Liver (tissue), 9 donors: ENCODE data around the gene TPPP. TPM values are rescaled to one million over a fixed set of nuclear protein-coding genes. Genes with fewer than 3 reads are reported as not detected.
"Not testable (repeated sequence)": the region's sequence is repeated elsewhere in the genome, so short reads cannot be mapped to it uniquely, and the experiment has no call there.

Experiments
- DNase-seq: peaks from one replicate; pipeline ENCODE4 v3.0.0-alpha.2; 2017; ENCODE audit warnings: low spot score
- H3K27ac ChIP-seq, 2 donors: one replicate each; pipeline ENCODE4 v1.7.0; 2013; ENCODE audit warnings: inconsistent platforms in 2 of 2, low read length in 2 of 2, control low read depth in 1 of 2, low read depth in 1 of 2, mild to moderate bottlenecking in 1 of 2
- H3K27me3 ChIP-seq, 4 donors: one replicate each; pipeline versions ENCODE4 v1.6.1 to v1.7.0; 2013; ENCODE audit warnings: low read length in 3 of 4, inconsistent platforms in 1 of 4, mild to moderate bottlenecking in 1 of 4, moderate library complexity in 1 of 4; ENCODE audit not compliant: control insufficient read depth in 4 of 4, insufficient read depth in 4 of 4
- H3K36me3 ChIP-seq, 4 donors: one replicate each; pipeline versions ENCODE4 v1.6.1 to v1.7.0; 2013; ENCODE audit warnings: low read length in 3 of 4, mild to moderate bottlenecking in 3 of 4, low read depth in 1 of 4, moderate library complexity in 1 of 4; ENCODE audit not compliant: control insufficient read depth in 4 of 4, insufficient read depth in 3 of 4
- H3K4me1 ChIP-seq, 4 donors: one replicate each; pipeline versions ENCODE4 v1.6.1 to v1.7.0; 2013; ENCODE audit warnings: low read length in 3 of 4, mild to moderate bottlenecking in 3 of 4, moderate library complexity in 1 of 4; ENCODE audit not compliant: control insufficient read depth in 4 of 4, insufficient read depth in 4 of 4
- H3K4me3 ChIP-seq, 3 donors: one replicate each; pipeline versions ENCODE4 v1.6.1 to v1.7.0; 2013; ENCODE audit warnings: low read length in 3 of 3, control low read depth in 1 of 3, low read depth in 1 of 3, mild to moderate bottlenecking in 1 of 3
- H3K9ac ChIP-seq, 2 donors: one replicate each; pipeline ENCODE4 v1.7.0; 2013; ENCODE audit warnings: low read length in 2 of 2, mild to moderate bottlenecking in 2 of 2, moderate library complexity in 2 of 2, control low read depth in 1 of 2, low read depth in 1 of 2
- H3K9me3 ChIP-seq, 4 donors: one replicate each; pipeline versions ENCODE4 v1.6.1 to v1.7.0; 2013; ENCODE audit warnings: low read length in 3 of 4; ENCODE audit not compliant: control insufficient read depth in 4 of 4
- HNF4A ChIP-seq, 2 donors: conservative IDR thresholded peaks; 2 replicates each; pipeline ENCODE4 v1.6.1; 2016; ENCODE audit warnings: antibody characterized with exemption in 2 of 2, mild to moderate bottlenecking in 2 of 2
- HNF4G ChIP-seq: IDR thresholded peaks from 2 replicates; pipeline ENCODE4 v1.6.1; 2016; ENCODE audit warnings: antibody characterized with exemption
- JUND ChIP-seq, 2 donors: IDR thresholded peaks; 2 replicates each; pipeline ENCODE4 v1.6.1; 2016; ENCODE audit warnings: antibody characterized with exemption in 2 of 2
- NR2F2 ChIP-seq: IDR thresholded peaks from 2 replicates; pipeline ENCODE4 v1.6.1; 2016; ENCODE audit warnings: antibody characterized with exemption
- RAD21 ChIP-seq, 2 donors: IDR thresholded peaks; 2 replicates each; pipeline ENCODE4 v1.6.1; 2016; ENCODE audit warnings: antibody characterized with exemption in 2 of 2, mild to moderate bottlenecking in 2 of 2
- RXRA ChIP-seq, 2 donors: IDR thresholded peaks; 2 replicates each; pipeline ENCODE4 v1.6.1; 2017 to 2018; ENCODE audit warnings: antibody characterized with exemption in 2 of 2, mild to moderate bottlenecking in 1 of 2
- SP1 ChIP-seq: IDR thresholded peaks from 2 replicates; pipeline ENCODE4 v1.6.1; 2018; ENCODE audit warnings: antibody characterized with exemption, mild to moderate bottlenecking
- WGBS: extraction: QIAGEN DNeasy Blood & Tissue Kit; methylation state at CpG from one replicate; pipeline ENCODE4 v1.1.7; 2013; 5-methylcytosine and 5-hydroxymethylcytosine counted together
- polyA plus RNA-seq, 2 donors: library from polyadenylated mRNA; stranded (reverse) in 1 of 2; unstranded in 1 of 2; fragments of 200-250 nt in 1 of 2; fragments of >200 nt in 1 of 2; fragmentation: Nextera tagmentation in 1 of 2; extraction: Ambion mirVana in 1 of 2; gene quantifications; one replicate each; pipeline versions ENCODE4 v1.2.1 to v1.2.3, GENCODE V29; 2013 to 2015
- total RNA-seq, 2 donors: library from RNA; depleted of rRNA; stranded (reverse); fragments of >200 nt; gene quantifications; one replicate each; pipeline ENCODE4 v1.2.3, GENCODE V29; 2014
- donor health status: healthy.
- donor health status: healthy.
- donor health status: healthy.
- donor health status: healthy.
- donor health status: healthy.

TPPP gene
- total and polyA plus RNA-seq, 4 donors: 0.61 to 2.1 (median 0.80) TPM

DNA sequence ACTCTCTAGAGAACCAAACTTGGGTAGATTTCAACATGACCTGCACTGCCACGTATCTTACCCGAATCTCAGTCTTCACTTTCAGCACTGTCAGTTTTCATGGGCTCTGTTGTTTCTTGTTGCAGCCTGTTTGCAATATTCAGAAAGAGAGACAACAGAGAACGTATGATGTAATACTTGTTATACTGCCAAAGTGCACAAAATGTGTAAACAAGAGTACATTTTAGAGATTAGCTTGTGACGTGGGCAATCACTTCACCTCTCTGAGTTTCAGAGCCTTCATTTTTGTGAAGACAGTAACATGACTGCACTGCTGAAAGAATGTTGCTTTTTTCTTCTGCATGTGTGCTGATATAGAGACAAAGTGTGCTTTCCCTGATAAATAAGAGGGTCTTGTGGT lies 23.6 kb upstream of the TPPP start (continued):
- peak; percentile 9 for TF ChIP-seq HNF4G
- peak; percentile 69 to 77 for TF ChIP-seq HNF4A (conservative IDR thresholded peaks at IDR 0.05)

DNA sequence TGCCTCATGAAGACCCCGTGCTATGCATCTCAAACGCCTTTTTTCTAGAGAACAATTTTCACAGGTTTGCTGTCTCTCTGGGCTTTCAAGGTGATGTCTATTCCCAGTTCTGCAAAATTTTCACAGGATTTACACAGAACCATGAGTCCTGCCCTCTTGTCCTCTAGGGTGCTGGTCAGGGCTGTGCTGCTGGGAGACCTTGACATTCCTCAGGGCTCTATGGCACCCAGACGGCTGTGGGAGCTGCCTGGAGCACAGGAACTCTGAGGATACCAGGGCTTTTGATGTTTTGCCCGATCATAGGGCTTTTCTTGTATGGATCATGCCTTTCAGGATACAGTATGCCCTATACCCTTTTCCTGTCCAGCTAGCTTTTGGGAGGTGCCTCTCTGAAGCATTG lies 22.5 kb upstream of the TPPP start:
- WGBS: 78% methylated on average over 4 of the region's 4 CpGs
- not testable (repeated sequence) for H3K27ac ChIP-seq, H3K27me3 ChIP-seq, H3K36me3 ChIP-seq, H3K4me3 ChIP-seq, H3K9me3 ChIP-seq, DNase-seq, H3K9ac ChIP-seq
- peak in 1 of 2 donors; percentile 13 for TF ChIP-seq HNF4A (conservative IDR thresholded peaks at IDR 0.05)
- H3K4me1 ChIP-seq: peaks cover 0 to 13% (median 7%) of the 10 kb centered on the region in 4 donors

DNA sequence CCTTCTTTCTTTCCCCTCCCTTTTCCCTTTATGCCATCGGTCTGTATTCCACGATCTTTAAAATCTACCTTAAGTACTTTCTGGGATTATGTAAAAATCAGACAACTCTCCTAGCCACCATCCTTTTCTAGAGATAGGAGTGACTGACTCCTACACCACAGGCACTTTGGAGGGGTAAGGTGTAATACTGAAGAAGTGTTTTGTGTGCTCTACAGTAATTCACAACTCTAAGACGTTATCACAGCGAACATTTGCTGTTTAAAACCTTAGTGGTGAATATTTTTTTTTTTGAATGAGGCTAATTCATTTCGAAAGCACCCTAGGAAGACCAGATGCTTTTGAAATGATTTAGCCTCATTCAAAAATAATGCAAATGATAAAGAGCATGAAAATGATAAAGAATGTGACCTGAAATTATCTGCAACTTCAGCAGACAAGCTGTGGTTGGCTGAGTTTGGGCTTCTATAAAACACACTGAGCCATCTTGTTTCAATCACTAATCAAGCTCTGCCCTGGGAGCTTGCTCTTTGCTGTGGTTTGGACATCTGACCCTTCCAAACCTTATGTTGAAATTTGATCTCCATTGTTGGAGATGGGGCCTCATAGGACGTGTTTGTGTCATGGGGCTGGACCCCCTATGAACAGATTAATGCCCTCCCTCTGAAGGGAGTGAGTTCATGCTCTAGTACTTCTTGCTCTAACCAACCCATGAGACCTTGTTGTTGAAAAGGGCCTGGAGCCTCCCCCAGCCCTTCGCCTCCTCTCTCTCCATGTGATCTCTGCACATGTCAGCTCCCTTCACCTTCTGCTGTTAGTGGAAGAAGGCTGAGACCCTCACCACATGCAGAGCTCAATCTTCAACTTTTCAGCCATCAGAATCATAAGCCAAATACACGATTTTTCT lies 21.3 kb upstream of the TPPP start:
- not testable (repeated sequence) for H3K9ac ChIP-seq, H3K4me3 ChIP-seq, H3K36me3 ChIP-seq, H3K9me3 ChIP-seq, DNase-seq, H3K27me3 ChIP-seq
- H3K4me1 ChIP-seq: peaks cover 0 to 13% (median 7%) of the 10 kb centered on the region in 4 donors
- peak overlapping the region in 1 of 2 donors; percentile 41 for H3K27ac ChIP-seq
- WGBS: 82% methylated on average over 8 of the region's 8 CpGs

DNA sequence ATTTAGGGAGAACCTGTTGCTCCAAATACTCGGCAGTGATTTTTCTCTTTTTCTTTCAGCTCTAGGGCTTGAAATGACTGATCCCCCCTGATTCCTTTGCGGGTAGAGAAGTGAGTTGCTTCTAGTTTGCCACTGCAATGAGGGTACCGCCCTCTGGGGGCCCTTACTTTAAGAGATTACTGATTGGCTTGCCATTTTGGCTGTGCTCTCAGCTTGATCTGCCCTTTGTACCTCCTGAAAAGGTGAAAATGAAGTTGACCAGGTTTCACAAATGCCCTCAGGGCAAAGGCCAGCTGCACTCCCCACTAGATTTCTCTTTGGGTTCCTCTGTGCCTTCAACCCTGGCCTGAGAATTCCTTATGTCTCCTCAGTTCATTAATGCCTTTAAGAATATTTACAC lies 20.5 kb upstream of the TPPP start:
- H3K4me3 ChIP-seq, H3K27me3 ChIP-seq, H3K9me3 ChIP-seq, H3K9ac ChIP-seq, DNase-seq, H3K36me3 ChIP-seq: not testable (repeated sequence)
- WGBS: 58% methylated on average over 3 of the region's 3 CpGs
- TF ChIP-seq RXRA (IDR thresholded peaks at IDR 0.05) (peak; percentile 22 to 81), JUND (IDR thresholded peaks at IDR 0.05) (peak in 1 of 2 donors; percentile 32), HNF4G (peak; percentile 94), NR2F2 (peak; percentile 52), HNF4A (conservative IDR thresholded peaks at IDR 0.05) (peak; percentile 71 to 94), SP1 (peak; percentile 93), RAD21 (IDR thresholded peaks at IDR 0.05) (peak in 1 of 2 donors; percentile 43)
- peaks cover 0 to 13% (median 7%) of the 10 kb centered on the region in 4 donors for H3K4me1 ChIP-seq
- peak overlapping the region in 1 of 2 donors; percentile 41 for H3K27ac ChIP-seq

DNA sequence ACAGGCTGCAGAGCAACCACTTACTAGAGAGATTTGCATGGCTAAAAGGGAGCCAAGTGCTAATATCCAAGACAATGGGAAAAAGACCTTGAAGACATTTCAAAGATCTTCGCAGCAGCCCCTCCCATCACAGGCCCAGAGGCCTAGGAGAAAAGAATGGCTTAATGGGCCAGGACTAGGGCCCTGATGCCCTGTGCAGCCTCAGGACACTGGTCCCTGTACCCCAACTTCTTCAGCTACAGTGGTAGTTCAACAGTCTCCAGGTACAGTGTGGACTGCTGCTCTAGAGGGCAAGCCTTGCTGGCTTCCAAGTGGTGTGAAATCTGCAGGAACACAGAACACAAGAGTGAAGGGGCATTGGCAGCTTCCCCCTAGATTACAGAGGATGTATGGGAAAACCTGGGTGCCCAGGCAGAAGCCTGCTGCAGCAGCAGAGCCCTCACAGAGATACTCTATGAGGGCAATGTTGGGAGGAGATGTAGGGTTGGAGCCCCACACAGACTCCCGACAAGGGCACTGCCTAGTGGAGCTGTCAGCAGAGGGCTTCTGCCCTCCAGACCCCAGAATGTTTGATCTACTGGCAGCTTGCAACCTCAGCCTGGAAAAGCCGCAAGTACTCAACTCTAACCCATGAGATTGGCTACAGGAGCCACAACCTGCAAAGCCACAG lies 15.8 kb upstream of the TPPP start:
- not testable (repeated sequence) for H3K9ac ChIP-seq, H3K9me3 ChIP-seq, H3K27ac ChIP-seq, H3K4me1 ChIP-seq, H3K27me3 ChIP-seq, DNase-seq, H3K36me3 ChIP-seq, H3K4me3 ChIP-seq
- 96% methylated on average over 3 of the region's 3 CpGs for WGBS

DNA sequence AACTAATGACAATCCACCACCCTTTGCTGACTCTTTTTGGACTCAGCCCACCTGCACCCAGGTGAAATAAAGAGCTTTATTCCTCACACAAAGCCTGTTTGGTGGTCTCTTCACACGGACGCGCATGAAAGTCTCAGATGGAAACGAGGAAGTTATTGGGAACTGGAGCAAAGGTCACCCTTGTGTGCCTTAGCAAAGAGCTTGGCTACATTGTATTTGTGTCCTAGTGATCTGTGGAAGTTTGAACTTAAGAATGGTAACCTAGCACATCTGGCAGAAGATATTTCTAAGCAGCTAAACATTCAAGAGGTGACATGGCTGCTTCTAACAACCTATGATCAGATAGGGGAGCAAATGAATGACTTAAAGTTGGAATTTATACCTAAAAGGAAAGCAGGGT lies 15.2 kb upstream of the TPPP start:
- H3K9me3 ChIP-seq, H3K36me3 ChIP-seq, H3K4me3 ChIP-seq, DNase-seq, H3K9ac ChIP-seq, H3K27ac ChIP-seq, H3K4me1 ChIP-seq, H3K27me3 ChIP-seq: not testable (repeated sequence)
- 85% methylated on average over 4 of the region's 4 CpGs for WGBS

DNA sequence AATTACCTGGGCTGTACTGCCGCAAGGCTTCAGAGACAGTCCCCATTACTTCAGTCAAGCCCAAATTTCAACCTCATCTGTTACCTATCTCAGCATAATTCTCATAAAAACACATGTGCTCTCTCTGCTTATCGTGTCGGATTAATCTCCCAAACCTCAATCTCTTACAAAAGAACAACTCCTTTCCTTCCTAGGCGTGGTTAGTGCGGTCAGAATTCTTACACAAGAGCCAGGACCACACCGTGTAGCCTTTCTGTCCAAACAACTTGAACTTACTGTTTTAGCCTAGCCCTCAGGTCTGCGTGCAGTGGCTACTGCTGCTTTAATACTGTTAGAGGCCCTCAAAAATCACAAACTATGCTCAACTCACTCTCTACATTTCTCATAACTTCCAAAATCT lies 13.0 kb upstream of the TPPP start:
- H3K27me3 ChIP-seq, H3K36me3 ChIP-seq, H3K4me1 ChIP-seq, H3K9ac ChIP-seq, H3K4me3 ChIP-seq, H3K27ac ChIP-seq, H3K9me3 ChIP-seq, DNase-seq: not testable (repeated sequence)
- WGBS: 80% methylated on average over 7 of the region's 7 CpGs
